NCI-H226 (cell line): ENCODE results near the gene DIP2B.
"Not testable (repeated sequence)": the region's sequence is repeated elsewhere in the genome, so short reads cannot be mapped to it uniquely, and the experiment has no call there.

Source experiments
- DNase-seq: peaks from one replicate; pipeline ENCODE4 v3.0.0-alpha.2; 2015

The DIP2B gene

GRCh38 chr12:50504798-50505674 lies at the start of gene DIP2B:
TSS of gene DIP2B (plus strand) at chr12:50504985. CDS start at chr12:50505141, 156 bp downstream.
- peak; percentile 84 for DNase-seq

- peak; percentile 89 for DNase-seq
Measured at GRCh38 chr12:50458606-50459005, 46.2 kb upstream of the DIP2B start.

GRCh38 chr12:50467439-50467838 lies 37.3 kb upstream of the DIP2B start:
- no peak for DNase-seq

GRCh38 chr12:50477241-50477832 lies 27.4 kb upstream of the DIP2B start:
- no peak for DNase-seq

GRCh38 chr12:50482571-50482970 lies 22.2 kb upstream of the DIP2B start:
- DNase-seq: no peak

- no peak for DNase-seq
Measured at GRCh38 chr12:50483488-50483887, 21.3 kb upstream of the DIP2B start.

GRCh38 chr12:50488801-50489200 lies 16.0 kb upstream of the DIP2B start:
- no peak for DNase-seq

GRCh38 chr12:50498119-50498518 lies 6.7 kb upstream of the DIP2B start:
- DNase-seq: not testable (repeated sequence)

- no peak for DNase-seq
Measured at GRCh38 chr12:50505675-50506530, 1.1 kb downstream of the DIP2B start.

GRCh38 chr12:50506753-50507473 lies 2.1 kb downstream of the DIP2B start:
- DNase-seq: no peak

- DNase-seq: no peak
Measured at GRCh38 chr12:50507474-50507838, 2.7 kb downstream of the DIP2B start.

- no peak for DNase-seq
Measured at GRCh38 chr12:50507930-50508329, 3.1 kb downstream of the DIP2B start.

- no peak for DNase-seq
Measured at GRCh38 chr12:50508414-50508813, 3.6 kb downstream of the DIP2B start.

GRCh38 chr12:50508970-50509663 lies 4.3 kb downstream of the DIP2B start:
- no peak for DNase-seq

GRCh38 chr12:50514526-50515276 lies 9.9 kb downstream of the DIP2B start:
- no peak for DNase-seq

GRCh38 chr12:50515587-50515986 lies 10.8 kb downstream of the DIP2B start:
- no peak for DNase-seq

- DNase-seq: no peak
Measured at GRCh38 chr12:50517421-50518048, 12.8 kb downstream of the DIP2B start.

- DNase-seq: no peak
Measured at GRCh38 chr12:50518090-50518489, 13.3 kb downstream of the DIP2B start.

- DNase-seq: no peak
Measured at GRCh38 chr12:50519353-50519752, 14.6 kb downstream of the DIP2B start.

- DNase-seq: no peak
Measured at GRCh38 chr12:50520416-50521207, 15.8 kb downstream of the DIP2B start.
